Smooth muscle cell (in vitro differentiated cells): Measurements from ENCODE around the gene S100A14. TPM values are rescaled to one million over a fixed set of nuclear protein-coding genes. Genes with fewer than 3 reads are reported as not detected.
A peak's percentile ranks its signal among the peaks of the same experiment; 100 is the strongest.

Source experiments
- DNase-seq: peaks from one replicate; lab custom pipeline; 2025; ENCODE audit not compliant: unreplicated experiment; lab: John Stamatoyannopoulos, UW
- H2AFZ ChIP-seq: fragments of 200-600 bp; sonication (generic); 2 replicates; pipeline ENCODE4 v1.6.0; 2016; ENCODE audit warnings: antibody characterized with exemption, low read depth, mild to moderate bottlenecking
- H3F3A ChIP-seq: fragments of 200-600 bp; sonication (generic); 2 replicates; pipeline ENCODE4 v1.6.0; 2017; ENCODE audit warnings: antibody characterized with exemption, low read depth
- H3K27ac ChIP-seq: fragments of 200-600 bp; sonication (generic); 2 replicates; pipeline ENCODE4 v1.5.1; 2016; ENCODE audit warnings: low read depth, mild to moderate bottlenecking
- H3K27me3 ChIP-seq: fragments of 200-600 bp; sonication (generic); 2 replicates; pipeline ENCODE4 v1.6.1; 2016; ENCODE audit warnings: low read depth, mild to moderate bottlenecking
- H3K36me3 ChIP-seq: fragments of 200-600 bp; sonication (generic); 2 replicates; pipeline ENCODE4 v1.5.1; 2016; ENCODE audit warnings: low read depth
- H3K4me1 ChIP-seq: fragments of 200-600 bp; sonication (generic); 2 replicates; pipeline ENCODE4 v1.5.1; 2016; ENCODE audit warnings: low read depth
- H3K4me2 ChIP-seq: fragments of 200-600 bp; sonication (generic); 2 replicates; pipeline ENCODE4 v1.6.0; 2016; ENCODE audit warnings: mild to moderate bottlenecking
- H3K4me3 ChIP-seq: fragments of 200-600 bp; sonication (generic); 2 replicates; pipeline ENCODE4 v1.5.1; 2016; ENCODE audit warnings: mild to moderate bottlenecking
- H3K79me2 ChIP-seq: fragments of 200-600 bp; sonication (generic); 2 replicates; pipeline ENCODE4 v1.6.0; 2016; ENCODE audit warnings: low read depth, mild to moderate bottlenecking
- H3K9ac ChIP-seq: fragments of 200-600 bp; sonication (generic); 2 replicates; pipeline ENCODE4 v1.6.0; 2016; ENCODE audit warnings: low read depth
- H3K9me3 ChIP-seq: fragments of 200-600 bp; sonication (generic); replicated peaks from 2 replicates; pipeline ENCODE4 v1.5.1; 2016; ENCODE audit warnings: low read depth
- H4K20me1 ChIP-seq: fragments of 200-600 bp; sonication (generic); 2 replicates; pipeline ENCODE4 v1.6.0; 2016; ENCODE audit warnings: low read depth
- WGBS: methylation state at CpG from one replicate; pipeline ENCODE4 v1.1.7; 2016; ENCODE audit warnings: low lambda C conversion rate; 5-methylcytosine and 5-hydroxymethylcytosine counted together
- polyA plus RNA-seq: library from polyadenylated mRNA; unstranded; fragments of >200 nt; fragmentation: Nextera tagmentation; extraction: Ambion mirVana; gene quantifications from 2 replicates; pipeline ENCODE4 v1.2.1, GENCODE V29; 2016
- total RNA-seq: library from RNA; depleted of rRNA; stranded (reverse); fragments of >200 nt; gene quantifications from 2 replicates; pipeline ENCODE4 v1.2.3, GENCODE V29; 2014
- TF ChIP-seq, protein P1 (sequence below): fragments of 200-600 bp; sonication (generic); IDR thresholded peaks from 2 replicates; pipeline ENCODE4 v1.5.1; 2017; ENCODE audit warnings: borderline replicate concordance, mild to moderate bottlenecking, antibody characterized with exemption; ENCODE audit not compliant: insufficient read depth, poor library complexity, severe bottlenecking

The S100A14 gene
- total and polyA plus RNA-seq, 2 experiments from 2014 or later, result 11.0 to 25.1 TPM

DNA sequence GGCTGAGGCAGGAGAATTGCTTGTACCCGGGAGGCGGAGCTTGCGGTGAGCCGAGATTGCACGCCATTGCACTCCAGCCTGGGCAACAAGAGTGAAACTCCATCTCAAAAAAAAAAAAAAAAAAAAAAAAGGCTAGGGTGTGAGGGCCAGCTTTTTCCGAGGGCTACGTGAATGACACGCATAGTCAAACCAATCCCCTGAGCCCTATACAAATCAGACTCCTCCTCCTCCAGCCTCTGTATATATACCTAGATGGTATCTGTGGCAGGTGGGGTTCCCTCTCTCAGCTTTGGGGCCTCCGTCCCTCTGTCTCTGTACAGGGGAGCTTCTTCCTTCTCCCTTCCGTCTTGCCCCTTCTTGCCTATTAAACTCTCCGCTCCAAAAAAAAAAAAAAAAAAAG lies 9.9 kb downstream of the S100A14 start:
- TF ChIP-seq, protein P1, sequence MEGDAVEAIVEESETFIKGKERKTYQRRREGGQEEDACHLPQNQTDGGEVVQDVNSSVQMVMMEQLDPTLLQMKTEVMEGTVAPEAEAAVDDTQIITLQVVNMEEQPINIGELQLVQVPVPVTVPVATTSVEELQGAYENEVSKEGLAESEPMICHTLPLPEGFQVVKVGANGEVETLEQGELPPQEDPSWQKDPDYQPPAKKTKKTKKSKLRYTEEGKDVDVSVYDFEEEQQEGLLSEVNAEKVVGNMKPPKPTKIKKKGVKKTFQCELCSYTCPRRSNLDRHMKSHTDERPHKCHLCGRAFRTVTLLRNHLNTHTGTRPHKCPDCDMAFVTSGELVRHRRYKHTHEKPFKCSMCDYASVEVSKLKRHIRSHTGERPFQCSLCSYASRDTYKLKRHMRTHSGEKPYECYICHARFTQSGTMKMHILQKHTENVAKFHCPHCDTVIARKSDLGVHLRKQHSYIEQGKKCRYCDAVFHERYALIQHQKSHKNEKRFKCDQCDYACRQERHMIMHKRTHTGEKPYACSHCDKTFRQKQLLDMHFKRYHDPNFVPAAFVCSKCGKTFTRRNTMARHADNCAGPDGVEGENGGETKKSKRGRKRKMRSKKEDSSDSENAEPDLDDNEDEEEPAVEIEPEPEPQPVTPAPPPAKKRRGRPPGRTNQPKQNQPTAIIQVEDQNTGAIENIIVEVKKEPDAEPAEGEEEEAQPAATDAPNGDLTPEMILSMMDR, result no peak

DNA sequence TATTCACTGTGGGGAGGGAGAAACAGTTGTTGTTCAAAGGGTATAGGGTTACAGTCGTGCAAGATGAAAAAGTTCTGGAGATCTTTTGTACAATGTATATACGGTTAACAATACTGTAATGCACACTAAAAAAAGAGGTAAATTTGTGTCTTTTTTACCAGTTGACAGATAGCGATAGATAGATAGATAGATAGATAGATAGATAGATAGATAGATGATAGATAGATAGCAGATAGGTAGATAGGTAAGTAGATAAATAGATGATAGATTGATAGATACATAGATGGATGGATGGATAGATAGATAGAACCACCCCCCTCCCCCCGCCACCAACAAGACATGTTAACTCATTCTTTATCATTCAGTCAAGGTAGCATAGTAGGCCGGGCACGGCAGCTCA lies 13.4 kb downstream of the S100A14 start:
- Histone ChIP-seq H3K79me2 (no peaks in the 10 kb centered on the region), H3K27me3 (no peaks in the 10 kb centered on the region), H3F3A (no peaks in the 10 kb centered on the region), H2AFZ (no peak overlapping the region), H3K36me3 (no peaks in the 10 kb centered on the region), H3K27ac (no peak overlapping the region), H3K4me1 (no peaks in the 10 kb centered on the region), H3K4me3 (no peak overlapping the region), H3K4me2 (no peak overlapping the region), H4K20me1 (no peaks in the 10 kb centered on the region), H3K9ac (no peak overlapping the region), H3K9me3 (no peaks in the 10 kb centered on the region)
- no peak for DNase-seq
- TF ChIP-seq, protein P1, result no peak
- WGBS, result 93% methylated on average over 6 of the region's 6 CpGs

More for the DNA sequence above, 9.9 kb downstream of the S100A14 start:
- DNase-seq, result no peak
- Histone ChIP-seq H3K27me3 (no peaks in the 10 kb centered on the region), H3K79me2 (peaks cover 9% of the 10 kb centered on the region), H3F3A (peaks cover 16% of the 10 kb centered on the region), H3K9me3 (no peaks in the 10 kb centered on the region), H3K4me2 (no peak overlapping the region), H3K9ac (no peak overlapping the region), H4K20me1 (no peaks in the 10 kb centered on the region), H3K4me3 (no peak overlapping the region), H3K4me1 (peaks cover 28% of the 10 kb centered on the region), H3K36me3 (no peaks in the 10 kb centered on the region), H2AFZ (no peak overlapping the region), H3K27ac (no peak overlapping the region)
- 92% methylated on average over 8 of the region's 11 CpGs for WGBS

DNA sequence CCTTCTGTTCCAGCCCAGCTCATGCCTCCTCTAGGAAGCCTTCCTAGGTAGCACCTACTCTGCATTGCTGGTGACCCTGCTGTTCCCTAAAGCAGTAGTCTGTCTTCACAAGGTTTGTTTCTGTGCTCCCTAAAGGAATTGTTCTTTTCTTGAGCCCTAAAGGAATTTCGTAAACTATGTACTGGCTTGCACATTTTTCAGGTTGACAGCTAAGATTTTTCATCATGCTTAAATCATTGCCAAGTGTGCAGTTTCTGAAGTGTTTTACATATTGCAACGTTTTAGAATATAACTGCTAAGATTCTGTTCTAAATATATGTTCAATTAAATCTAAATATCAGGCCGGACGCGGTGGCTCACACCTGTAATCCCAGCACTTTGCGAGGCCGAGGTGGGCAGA lies 16.3 kb downstream of the S100A14 start:
- Histone ChIP-seq H3K9me3 (no peaks in the 10 kb centered on the region), H3K79me2 (no peaks in the 10 kb centered on the region), H4K20me1 (no peaks in the 10 kb centered on the region), H3K4me2 (no peak overlapping the region), H3K9ac (no peak overlapping the region), H3K4me1 (no peaks in the 10 kb centered on the region), H3K4me3 (no peak overlapping the region), H3K27ac (no peak overlapping the region), H3F3A (no peaks in the 10 kb centered on the region), H2AFZ (no peak overlapping the region), H3K27me3 (no peaks in the 10 kb centered on the region), H3K36me3 (no peaks in the 10 kb centered on the region)
- 92% methylated on average over 7 of the region's 7 CpGs for WGBS
- TF ChIP-seq, protein P1, result no peak
- no peak for DNase-seq

DNA sequence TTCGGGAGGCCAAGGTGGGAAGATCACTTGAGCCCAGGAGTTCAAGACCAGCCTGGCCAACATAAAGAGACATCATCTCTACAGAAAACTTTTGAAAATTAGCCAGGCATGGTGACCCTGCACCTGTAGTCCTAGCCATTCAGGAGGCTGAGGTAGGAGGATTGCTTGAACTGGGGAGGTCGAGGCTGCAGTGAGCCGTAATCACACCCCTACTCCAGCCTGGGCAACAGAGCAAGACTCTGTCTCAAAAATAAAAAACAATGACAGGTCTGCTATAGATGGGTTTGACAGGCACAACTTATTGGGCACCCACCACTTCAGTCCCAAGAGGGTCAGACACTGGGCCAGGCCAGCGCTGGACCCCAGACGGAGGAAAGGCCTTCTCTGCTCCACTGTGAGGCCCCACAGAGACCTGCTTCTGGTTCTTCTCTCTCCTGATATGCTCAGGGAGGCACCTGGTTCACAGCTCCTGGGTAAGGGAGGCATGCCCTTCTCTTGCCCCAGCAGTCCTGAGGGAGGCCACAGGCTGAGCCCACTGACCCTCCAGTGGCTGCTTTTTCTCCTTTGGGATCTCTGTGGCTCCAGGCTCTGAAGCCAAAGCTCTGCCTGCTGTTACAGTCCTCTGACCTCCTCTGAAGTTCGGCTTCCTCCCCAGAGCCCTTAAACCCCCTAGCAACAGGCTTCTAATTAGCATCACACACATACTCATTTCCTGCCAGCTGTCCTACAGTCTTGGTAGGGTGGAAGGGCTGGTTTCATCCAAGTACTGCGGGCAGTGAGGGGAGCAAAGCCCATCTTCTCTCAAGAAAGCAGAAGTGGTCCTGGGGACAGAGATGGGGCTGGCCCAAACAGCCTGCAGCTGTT lies 17.6 kb downstream of the S100A14 start:
- H3K4me2 ChIP-seq, result peak overlapping the region; percentile 11
- no peak overlapping the region for H3K27ac ChIP-seq
- no peaks in the 10 kb centered on the region for H3K79me2 ChIP-seq
- no peak overlapping the region for H2AFZ ChIP-seq
- no peaks in the 10 kb centered on the region for H3K4me1 ChIP-seq
- WGBS, result 70% methylated on average over 7 of the region's 7 CpGs
- no peaks in the 10 kb centered on the region for H3K36me3 ChIP-seq
- H3K27me3 ChIP-seq, result no peaks in the 10 kb centered on the region
- H3F3A ChIP-seq, result no peaks in the 10 kb centered on the region
- DNase-seq, result no peak
- H3K9ac ChIP-seq, result no peak overlapping the region
- TF ChIP-seq, protein P1, result no peak
- no peaks in the 10 kb centered on the region for H3K9me3 ChIP-seq
- H3K4me3 ChIP-seq, result no peak overlapping the region
- no peaks in the 10 kb centered on the region for H4K20me1 ChIP-seq
